DMS153 treated with DMSO at 0.1 percent for 48 hours (cell line): ENCODE measurements around the gene MAP2K3.
"Not testable (repeated sequence)": the region's sequence is repeated elsewhere in the genome, so short reads cannot be mapped to it uniquely, and the experiment has no call there.

Experiments
- DNase-seq: peaks from one replicate; lab custom pipeline; 2025; ENCODE audit not compliant: unreplicated experiment; lab: John Stamatoyannopoulos, UW

Gene MAP2K3

DNA sequence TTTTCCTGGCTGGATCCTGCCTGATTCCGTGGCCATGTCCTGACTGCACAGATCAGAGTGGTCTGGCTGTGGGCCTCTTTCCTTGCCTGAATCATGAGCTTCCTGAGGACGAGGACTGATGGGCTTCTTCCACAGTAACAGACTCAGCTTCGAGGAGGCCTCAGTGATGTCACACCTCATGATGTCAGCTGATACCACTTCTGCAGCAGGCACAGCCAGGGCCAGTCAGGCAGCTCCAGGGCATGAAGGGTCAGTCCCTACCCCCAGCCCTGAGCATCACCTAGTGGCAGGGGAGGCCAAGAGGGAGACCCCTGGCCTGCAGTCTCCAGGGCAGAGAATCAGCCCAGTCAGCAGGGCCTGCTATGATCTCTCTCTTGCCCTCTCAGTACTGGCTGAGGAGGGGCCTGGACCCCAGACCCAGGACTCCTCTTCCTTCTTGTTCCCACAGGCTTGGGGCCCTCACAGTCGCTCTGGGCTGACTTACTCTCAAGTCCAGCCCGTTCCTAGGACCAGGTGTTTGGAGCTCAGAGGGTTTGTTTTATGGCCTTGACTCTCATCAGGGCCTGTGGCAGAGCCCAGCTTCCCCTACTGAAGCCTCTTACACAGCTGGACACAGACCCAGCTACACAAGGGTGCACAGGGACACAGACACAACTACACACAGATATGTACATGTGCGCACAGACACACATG lies 65.0 kb downstream of the MAP2K3 start:
- DNase-seq: not testable (repeated sequence)

DNA sequence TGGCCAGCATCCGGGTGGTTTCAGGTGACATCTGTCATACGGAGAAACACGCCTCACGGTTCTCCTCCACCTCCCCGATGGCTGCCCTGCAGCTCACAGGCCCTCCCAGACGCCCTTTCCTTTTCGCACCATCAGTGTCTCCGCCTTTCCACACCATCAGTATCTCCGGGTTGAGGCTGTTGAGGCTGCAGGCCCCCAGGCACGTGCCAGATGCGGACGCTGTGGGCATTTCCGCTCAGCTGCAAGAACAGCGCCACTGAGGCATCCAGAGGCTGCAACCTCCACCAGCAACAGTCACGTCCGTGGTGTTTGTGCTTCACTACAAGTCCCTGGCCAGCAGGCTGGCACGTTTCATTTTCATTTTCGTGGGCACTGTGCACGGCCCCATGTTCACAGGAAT lies 66.0 kb downstream of the MAP2K3 start:
- not testable (repeated sequence) for DNase-seq

DNA sequence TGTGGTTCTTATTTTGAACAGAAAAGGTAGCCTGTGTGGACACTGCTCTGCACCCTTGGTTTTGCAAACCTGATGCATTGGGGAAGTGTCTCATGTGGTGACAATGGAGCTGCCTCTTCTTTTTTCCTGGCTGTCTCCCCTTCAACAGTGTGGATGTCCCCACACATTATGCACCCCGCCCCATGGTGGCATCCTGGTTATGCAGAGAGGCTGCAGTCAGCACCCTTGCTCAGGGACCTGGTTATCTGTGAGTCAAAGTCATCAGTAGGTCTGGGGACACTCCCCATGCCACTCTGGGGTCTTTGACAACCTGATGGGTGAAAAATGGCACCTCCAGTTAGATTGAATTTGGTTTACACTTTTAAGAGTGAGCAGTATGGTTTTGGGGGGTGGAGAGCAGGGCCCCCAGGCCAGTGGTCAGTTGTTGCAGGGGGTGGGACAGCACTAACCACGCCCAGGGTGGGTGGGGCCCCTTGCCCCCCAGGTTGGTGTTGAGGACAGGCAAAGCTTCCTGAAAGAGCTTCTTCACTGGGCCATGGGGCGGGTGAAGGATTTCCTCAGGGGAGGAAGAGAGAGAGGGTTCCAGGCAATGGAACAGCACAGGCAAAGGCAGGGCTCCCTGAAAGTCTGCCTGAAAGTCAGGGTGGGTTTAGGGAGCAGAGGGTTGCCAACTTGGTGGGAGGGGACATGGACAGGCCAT lies 67.0 kb downstream of the MAP2K3 start:
- no peak for DNase-seq

DNA sequence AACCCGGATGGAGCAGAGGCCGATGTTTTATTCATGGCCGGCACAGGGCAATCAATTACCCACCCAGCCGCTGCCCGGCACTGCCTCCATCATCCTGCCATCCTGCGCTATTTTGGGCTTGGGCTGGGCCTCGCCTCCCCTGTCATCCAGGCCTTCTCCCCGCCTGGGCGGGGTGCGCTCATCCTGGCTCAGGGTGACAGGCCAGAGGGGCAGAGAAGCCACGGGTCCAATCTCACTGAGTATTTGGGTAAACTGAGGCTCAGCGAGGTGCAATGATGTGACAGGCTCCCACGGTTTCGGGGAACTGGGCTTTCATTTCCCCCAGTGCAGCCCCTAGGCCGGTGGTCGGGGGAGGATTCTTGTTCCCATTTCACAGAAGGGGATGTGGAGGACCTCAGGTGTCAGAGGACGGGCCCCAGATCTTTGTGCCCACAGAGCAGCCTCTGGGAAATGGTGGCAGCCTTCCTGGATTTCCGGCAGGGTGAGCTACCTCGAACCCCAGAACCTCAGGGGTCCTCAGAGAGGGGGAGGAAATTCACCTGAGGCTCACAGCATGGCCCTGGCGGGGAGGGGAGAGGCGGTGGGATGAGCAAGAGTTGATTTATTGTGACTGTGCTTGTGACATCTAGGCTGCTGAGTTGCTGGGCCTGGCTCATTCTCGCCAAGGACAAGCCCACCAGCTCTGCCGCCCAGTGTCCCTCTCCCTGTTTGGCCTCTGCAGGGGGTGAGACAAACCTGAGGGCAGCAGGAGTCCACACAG lies 67.9 kb downstream of the MAP2K3 start:
- DNase-seq: no peak

DNA sequence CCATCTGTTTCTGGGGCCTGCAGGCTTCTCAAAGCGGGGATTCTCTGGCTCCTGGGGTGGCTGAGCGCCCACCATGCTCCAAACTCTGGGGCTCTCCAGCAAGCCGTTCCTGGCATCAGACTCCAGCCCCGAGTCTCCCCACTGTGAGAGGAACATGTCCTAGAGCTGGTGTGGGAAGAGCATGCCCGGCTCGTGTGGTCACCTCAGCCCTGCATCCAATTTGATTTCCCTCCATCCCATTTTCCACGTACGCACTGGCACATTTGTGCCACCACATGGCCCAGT lies 68.4 kb downstream of the MAP2K3 start:
- DNase-seq: no peak

DNA sequence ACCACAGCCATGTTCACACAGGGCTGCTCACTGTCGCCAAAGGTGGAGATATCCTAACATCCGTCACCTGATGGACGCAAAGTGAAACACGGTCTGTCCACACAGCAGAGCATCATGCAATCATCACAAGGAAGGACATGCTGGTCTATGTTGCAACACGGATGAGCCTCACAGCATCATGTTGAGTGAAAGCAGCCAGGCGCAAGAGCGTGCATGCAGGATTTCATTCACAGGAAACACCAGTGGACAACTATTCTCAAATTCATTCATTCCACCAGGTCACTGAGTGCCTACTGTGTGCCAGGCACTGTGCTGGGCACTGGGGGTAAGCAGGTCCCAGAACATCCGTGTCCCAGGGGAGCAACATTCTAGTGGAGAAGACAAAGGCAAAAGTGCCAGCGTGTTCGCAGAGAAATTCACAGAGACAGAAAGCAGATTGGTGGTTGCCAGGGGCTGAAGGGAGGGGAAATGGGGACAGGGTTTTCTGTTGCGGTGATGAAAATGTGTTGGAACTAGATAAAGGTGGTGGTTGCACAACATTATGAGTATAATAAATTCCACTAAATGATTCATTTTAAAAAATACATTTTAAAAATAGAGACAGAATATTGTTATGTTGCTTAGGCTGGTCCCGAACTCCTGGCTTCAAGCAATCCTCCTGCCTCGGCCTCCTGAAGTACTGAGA lies 69.0 kb downstream of the MAP2K3 start:
- DNase-seq: no peak

DNA sequence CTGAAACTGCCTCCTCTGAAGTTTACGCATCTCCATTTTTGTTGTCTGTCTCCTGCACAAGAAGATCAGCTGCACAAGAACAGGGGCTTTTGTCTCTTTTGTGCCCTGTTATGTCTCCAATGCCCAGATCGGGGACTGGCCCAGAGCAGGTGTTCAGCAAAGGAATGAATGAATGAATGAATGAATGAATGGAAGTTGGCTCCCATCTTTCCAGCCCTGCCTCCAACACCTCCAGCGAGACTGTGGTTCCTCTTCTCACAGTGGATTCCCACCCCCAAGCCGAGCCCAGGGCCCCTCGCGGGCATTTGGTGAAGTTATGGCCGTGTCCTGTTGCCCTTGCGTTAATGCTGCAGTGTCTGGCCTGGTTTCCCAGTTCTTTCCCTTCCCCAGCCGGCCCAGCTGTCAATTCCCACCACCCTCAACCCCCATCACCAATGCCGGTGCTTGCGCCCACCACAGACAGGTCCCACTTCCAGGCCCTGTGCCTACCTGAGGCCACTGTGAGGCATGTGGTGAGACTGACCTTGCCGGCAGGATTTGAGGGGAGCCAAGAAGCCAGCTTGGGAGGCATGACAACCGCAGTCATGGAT lies 70.4 kb downstream of the MAP2K3 start:
- DNase-seq: no peak

DNA sequence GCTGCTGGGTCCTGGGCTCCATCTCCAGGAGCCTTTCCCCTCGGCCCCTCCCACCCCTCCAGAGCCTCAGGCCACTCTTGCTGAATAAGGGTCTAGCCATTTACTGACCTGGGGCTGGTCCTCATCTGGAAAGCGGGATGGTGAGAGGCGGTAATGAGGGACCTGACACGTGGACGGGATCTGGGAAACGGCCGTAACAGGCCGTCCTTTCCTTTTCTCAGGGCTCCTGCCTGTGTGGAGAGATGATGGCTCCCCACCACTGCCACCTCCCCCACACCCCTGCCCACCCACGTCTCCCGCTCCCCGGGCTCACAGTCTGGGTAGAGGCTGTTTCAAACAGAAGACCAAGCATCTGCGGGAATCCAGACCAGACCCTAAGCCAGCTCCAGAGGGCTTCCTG lies 71.1 kb downstream of the MAP2K3 start:
- no peak for DNase-seq

DNA sequence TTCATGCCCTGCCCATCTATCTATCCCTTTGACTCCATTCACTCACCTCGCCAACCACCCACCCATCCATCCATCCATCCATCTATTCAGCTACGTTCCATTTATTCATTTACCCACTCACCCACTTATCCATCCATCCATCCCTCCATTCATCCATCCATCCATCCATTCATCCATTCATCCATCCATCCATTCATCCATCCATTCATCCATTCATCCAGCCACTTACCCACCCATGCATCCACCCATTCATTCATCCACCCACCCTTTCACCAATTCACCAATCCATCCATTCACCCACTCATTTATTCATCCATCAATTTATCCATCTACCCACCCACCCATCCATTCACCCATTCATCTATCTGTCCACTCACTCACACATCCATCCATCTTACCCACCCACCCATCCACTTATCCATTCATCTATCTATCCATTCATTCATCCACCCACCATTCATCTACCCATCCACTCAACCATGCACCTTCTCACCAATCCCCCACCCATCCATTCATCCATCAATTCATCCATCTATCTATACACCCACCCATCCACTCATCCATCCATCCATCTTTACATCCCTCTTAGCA lies 72.1 kb downstream of the MAP2K3 start:
- no peak for DNase-seq

DNA sequence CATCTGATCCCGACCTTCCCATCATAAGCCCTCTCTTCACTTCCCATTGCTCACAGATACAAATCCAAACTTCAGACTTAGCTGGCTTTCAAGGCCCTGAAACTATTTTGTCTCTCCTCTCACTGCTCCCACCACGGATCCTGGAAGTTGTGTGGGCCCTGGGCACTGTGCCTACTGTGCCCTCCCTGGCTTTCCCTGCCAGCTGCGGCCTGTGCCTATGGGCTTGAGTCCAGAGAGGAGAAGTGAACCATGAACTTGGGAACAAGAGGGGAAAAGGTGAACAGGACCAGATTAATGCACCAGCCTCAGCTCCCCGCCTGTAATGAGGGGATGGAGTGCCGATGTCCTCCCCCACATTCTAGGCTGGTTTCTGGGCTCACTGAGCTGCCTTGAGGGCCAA lies 72.8 kb downstream of the MAP2K3 start:
- no peak for DNase-seq

DNA sequence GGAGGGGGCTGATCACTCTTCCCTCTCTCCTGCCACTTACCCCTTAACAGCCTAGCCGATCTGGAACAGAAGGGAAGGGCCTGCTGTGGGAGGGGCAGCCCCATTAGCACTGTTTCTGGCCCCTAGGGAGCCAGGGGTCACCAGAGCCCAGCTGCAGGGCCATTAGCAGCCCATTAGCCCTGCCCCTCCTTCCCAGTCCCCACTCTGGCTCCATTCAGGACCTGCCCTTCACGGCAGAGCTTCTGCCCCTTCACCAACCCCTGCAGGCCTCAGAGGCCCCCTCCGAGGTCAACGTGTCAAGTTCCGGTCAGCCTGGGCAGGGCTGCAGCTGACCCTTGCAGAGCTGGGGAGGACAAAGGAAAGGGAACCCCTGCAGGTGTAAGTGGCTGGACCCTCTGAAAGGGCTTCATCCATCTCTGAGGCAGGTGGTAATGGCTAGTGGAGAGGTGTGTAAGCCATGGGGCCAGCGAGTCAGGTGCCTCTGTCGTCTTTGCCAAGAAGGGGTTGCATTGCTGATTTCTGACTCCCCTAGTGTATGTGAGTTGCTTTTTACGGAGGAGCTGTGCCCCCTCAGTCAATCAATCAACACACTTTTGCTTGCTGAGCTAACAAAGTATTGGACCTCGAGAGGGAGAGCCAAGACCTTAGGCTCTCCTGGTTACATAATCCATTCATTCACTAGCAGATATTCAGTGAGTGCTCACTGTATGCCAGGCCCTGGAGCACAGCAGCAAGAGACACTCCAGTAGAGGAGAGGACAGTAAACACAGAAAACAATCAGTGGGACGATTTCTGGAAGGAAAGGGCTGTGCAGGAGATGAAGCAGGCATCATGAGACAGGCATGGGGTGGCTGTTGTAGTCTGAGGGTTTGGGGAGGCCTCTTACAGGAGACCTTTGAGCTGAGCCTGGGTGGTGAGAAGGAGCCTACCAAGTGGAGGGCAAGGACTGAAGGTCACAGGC lies 73.5 kb downstream of the MAP2K3 start:
- no peak for DNase-seq

DNA sequence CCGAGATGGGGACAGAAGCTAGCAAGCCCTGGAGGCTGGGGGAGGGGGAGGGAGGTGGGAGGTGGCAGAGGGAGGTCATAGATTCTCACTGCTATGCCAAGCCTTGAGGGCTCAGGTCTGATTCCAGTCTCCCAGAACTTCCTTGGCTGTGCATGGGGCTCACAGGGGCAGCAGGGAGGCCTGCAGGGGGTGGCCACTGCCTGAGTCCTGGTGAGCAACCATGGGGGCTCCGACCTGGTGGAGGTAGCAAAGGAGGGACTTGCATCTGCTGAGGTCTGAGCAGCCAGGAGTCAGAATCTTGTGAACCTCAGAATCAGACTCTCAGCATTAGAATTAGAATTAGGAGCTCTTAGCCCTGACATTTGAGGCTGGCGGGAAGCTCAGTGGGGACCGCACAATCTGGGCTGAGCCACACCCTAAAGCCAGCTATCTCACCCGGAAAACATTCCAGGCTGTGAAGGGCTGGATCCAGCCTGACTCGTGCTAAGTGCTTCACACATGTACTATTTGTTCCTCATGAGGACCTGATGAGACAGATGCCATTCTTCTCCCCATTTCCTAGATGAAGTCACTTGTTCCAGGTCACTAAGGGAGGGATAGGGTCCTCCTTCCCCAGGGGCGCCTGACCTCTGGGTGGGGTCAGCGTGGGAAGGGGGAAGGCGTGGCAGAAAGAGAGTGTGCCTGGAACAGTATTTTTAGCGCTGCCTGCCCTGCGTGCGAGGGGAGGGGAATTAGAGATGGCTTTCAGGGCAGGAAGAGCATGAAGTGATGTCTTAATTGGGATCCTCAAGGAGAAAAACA lies 74.4 kb downstream of the MAP2K3 start:
- no peak for DNase-seq

DNA sequence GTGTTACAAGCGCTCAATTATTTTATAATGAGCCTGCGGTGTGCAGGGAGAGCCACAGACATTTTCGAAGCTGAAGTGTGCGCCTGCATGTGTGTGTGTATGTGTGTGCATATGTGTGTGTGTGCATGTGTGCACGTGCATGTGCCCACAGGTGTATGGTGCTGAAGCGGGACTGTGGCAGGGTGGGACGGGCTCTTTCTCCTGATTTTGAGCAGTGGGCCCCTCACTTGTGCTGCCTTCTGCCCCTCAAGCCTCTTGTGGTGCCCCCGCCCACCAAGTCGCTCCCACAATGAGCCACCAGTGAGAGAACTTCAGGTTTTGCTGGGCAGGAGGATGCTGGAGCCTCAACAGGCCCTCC lies 75.0 kb downstream of the MAP2K3 start:
- DNase-seq: no peak

DNA sequence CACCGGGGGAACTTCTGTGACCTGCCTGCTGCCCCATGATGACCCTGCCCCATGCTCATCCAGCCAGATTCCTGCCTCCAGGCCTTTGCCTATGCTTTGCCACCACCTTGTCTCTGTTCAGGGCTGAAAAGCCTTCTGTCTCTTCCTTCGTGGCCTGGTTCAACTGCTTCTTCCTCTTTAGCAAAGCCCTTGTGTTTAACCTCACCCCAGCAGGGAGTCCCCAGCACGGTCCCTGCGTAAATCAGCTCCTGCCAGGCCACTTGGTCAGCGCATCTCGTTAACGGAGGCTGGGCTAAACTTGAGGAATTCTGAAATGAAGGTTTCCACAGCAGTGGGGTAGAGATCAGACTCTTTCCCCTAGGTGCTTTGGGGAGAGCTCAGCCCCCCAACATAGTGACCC lies 75.5 kb downstream of the MAP2K3 start:
- no peak for DNase-seq

DNA sequence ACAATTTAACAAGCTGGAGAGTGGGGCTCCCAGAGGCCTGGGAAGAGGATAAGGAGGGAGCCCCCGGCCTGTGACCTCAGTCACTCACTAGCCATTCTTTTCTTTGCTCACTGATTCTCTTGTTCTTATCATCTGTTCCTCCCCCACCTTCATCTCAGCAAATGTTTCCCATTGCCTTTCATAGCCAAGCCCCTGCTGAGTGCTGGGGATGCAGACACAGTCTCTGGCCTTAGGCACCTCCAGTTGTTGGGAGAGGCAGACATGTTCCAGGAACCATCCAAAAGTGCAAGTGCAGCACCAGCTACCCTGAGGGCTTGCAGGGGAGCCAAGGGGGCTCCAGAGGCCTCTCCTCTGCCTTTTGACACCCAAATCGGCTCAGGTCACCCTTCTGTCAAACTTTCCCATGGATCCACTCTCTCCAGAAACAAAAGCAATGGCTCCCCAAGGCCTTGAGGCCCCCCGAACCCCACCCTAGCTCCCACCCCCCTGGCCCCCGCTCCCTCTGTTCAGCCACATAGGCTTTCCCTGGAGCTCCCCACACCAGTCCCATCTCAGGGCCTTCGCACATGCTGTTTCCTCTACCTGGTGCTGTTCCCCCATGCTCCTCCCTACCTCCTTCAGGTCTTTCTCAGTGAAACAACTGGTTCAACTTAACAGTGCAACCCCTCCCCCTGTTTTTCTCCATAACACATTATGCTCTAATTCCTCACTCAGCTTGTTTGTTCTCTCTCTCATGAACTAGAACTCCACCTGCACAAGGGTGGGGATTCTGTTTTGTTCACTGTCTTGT lies 76.7 kb downstream of the MAP2K3 start:
- DNase-seq: no peak

DNA sequence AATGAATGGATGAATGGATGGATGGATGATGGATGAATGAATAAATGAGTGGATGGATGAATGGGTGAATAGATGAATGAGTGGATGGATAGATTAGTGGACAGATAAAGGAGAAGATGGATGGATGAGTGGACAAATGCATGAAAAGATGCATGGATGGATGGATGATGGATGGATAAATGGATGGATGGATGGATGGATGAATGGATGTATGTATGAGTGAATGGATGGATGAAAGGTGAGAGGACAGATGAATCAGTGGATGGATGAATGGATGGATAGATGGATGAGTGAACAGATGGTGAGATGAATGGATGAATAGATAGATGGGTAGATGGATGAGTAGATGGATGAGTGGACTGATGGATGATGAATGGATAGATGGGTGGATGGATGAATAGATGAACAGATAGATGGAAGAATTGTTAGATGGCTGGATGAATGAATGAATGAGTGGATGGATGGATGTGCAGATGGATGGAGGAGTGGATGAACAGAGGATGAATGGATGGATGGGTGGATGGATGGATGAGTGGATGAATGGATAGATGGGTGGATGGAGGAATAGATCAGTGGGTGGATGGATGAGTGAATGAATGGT lies 77.9 kb downstream of the MAP2K3 start:
- DNase-seq: no peak

DNA sequence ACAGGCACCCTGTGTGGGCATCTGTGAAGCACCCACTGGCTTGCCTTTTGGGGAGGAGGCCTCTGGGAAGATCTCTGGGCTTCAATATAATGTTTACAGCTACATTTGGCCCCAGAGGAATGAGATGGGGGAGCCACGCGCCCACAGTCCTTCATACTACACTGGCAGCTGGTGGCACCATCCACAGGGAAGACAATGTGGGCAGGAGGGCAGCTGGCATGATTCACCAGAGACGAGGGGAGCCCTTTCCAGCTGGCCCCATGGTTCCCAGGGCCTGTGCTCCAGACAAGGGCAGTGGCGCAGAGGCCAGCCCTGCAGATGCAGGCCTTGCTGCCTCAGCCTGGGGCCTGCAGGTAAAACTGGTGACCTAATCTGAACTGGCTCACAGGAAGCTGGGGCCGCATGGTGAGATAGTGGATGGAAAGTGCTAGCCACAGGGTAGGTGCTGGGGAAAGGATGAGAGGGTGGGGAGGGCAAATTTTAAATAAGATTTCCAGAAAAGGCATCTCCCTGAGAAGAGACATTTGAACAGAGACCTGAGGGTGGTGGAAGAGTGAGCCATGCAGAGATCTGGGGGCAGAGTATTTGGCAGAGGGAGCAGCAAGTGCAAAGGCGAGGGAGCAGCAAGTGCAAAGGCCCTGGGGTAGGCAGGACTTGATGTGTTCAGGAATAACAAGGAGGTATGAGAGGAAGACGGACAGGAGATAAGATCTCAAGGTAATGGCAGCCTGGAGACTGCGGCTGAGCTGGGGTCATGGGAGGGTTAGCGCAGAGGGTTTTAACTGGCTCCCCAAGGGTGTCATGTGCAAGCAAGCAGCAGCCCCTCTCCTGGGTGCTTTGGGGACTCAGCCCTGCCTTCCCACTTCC lies 79.5 kb downstream of the MAP2K3 start:
- DNase-seq: no peak
